IMR-90 (cell line): ENCODE results near the gene SBF1. TPM values are rescaled to one million over a fixed set of nuclear protein-coding genes. Genes with fewer than 3 reads are reported as not detected.

ENCODE experiments used
- ATAC-seq: fragments of 200-7000 bp; cut with Tn5 transposase; 2 replicates; pipeline ENCODE4 v1.9.1; 2020; ENCODE audit warnings: low read depth, mild to moderate bottlenecking, moderate library complexity
- BruUV-seq: library from RNA; stranded (reverse); fragments of 400-500 nt; replicated peaks from 2 replicates; lab custom pipeline; 2021; lab: Mats Ljungman, UMichigan
- CTCF ChIA-PET: fragments of 300-600 bp; formaldehyde crosslinking; extraction: SDS; loops from one replicate; lab custom pipeline; 2021; ENCODE audit warnings: antibody characterized with exemption; lab: Yijun Ruan, JAX
- POLR2A ChIA-PET: fragments of 300-600 bp; sonication (Branson Sonifier 250); formaldehyde crosslinking; loops from one replicate; lab custom pipeline; 2022; ENCODE audit warnings: antibody characterized with exemption; ENCODE audit not compliant: unreplicated experiment; lab: Charles Lee
- DNase-seq: peaks from one replicate; pipeline ENCODE4 v3.0.0; 2013
- H2AFZ ChIP-seq: replicated peaks from 2 replicates; pipeline ENCODE3; 2013; ENCODE audit warnings: low read length, mild to moderate bottlenecking; ENCODE audit not compliant: poor library complexity
- H2AK5ac ChIP-seq: 2 replicates; pipeline ENCODE4 v1.6.1; 2013; ENCODE audit warnings: low read depth, low read length, inconsistent platforms
- H2AK9ac ChIP-seq: replicated peaks from 2 replicates; pipeline ENCODE3; 2013; ENCODE audit warnings: mild to moderate bottlenecking, low read depth, low read length, moderate library complexity; ENCODE audit not compliant: poor library complexity
- H2BK120ac ChIP-seq: 2 replicates; pipeline ENCODE4 v1.6.1; 2013; ENCODE audit warnings: low read depth, low read length, inconsistent platforms
- H2BK15ac ChIP-seq: 3 replicates; pipeline ENCODE4 v1.6.1; 2013; ENCODE audit warnings: low read depth, low read length, inconsistent platforms
- H2BK20ac ChIP-seq: 2 replicates; pipeline ENCODE4 v1.6.1; 2013; ENCODE audit warnings: low read depth, mild to moderate bottlenecking, inconsistent platforms, low read length, moderate library complexity
- H2BK5ac ChIP-seq: 2 replicates; pipeline ENCODE4 v1.6.1; 2013; ENCODE audit warnings: mild to moderate bottlenecking, low read depth, low read length, inconsistent platforms; ENCODE audit not compliant: poor library complexity, severe bottlenecking
- H3K14ac ChIP-seq: replicated peaks from 2 replicates; pipeline ENCODE4 v1.6.1; 2013; ENCODE audit warnings: low read depth, low read length, inconsistent platforms
- H3K18ac ChIP-seq: 2 replicates; pipeline ENCODE4 v1.6.1; 2013; ENCODE audit warnings: low read depth, low read length, control low read depth
- H3K23ac ChIP-seq: 2 replicates; pipeline ENCODE4 v1.6.1; 2013; ENCODE audit warnings: low read depth, low read length, inconsistent platforms
- H3K27ac ChIP-seq: 2 replicates; pipeline ENCODE4 v1.5.1; 2013; ENCODE audit warnings: mild to moderate bottlenecking, control low read depth, low read length; ENCODE audit not compliant: insufficient read depth
- H3K27me3 ChIP-seq: 2 replicates; pipeline ENCODE4 v1.6.1; 2013; ENCODE audit warnings: low read length; ENCODE audit not compliant: control insufficient read depth, insufficient read depth
- H3K36me3 ChIP-seq: 2 replicates; pipeline ENCODE4 v1.6.1; 2013; ENCODE audit warnings: low read length, mixed read lengths; ENCODE audit not compliant: control insufficient read depth, insufficient read depth
- H3K4ac ChIP-seq: 2 replicates; pipeline ENCODE4 v1.6.1; 2013; ENCODE audit warnings: low read depth, low read length, inconsistent platforms
- H3K4me1 ChIP-seq: 2 replicates; pipeline ENCODE4 v1.6.1; 2013; ENCODE audit warnings: low read length, mixed read lengths; ENCODE audit not compliant: control insufficient read depth, insufficient read depth
- H3K4me2 ChIP-seq: 2 replicates; pipeline ENCODE4 v1.6.1; 2013; ENCODE audit warnings: low read depth, mild to moderate bottlenecking, control low read depth, low read length, moderate library complexity
- H3K4me3 ChIP-seq: 2 replicates; pipeline ENCODE4 v1.5.1; 2013; ENCODE audit warnings: low read depth, mild to moderate bottlenecking, control low read depth, low read length, moderate library complexity; ENCODE audit not compliant: insufficient read depth
- H3K56ac ChIP-seq: 2 replicates; pipeline ENCODE4 v1.6.1; 2013; ENCODE audit warnings: low read length, inconsistent platforms; ENCODE audit not compliant: insufficient read depth; ENCODE audit errors: extremely low read depth
- H3K79me1 ChIP-seq, 2 experiments: 2 replicates each; pipeline ENCODE4 v1.6.1; 2013; ENCODE audit warnings: low read length in 2 of 2, inconsistent platforms in 1 of 2, low read depth in 1 of 2
- H3K9ac ChIP-seq: 2 replicates; pipeline ENCODE4 v1.6.1; 2013; ENCODE audit warnings: low read depth, low read length, control low read depth
- H3K9me1 ChIP-seq: 2 replicates; pipeline ENCODE4 v1.6.1; 2013; ENCODE audit warnings: low read length, inconsistent platforms; ENCODE audit not compliant: insufficient read depth
- H3K9me3 ChIP-seq: 2 replicates; pipeline ENCODE4 v1.6.1; 2013; ENCODE audit warnings: low read length; ENCODE audit not compliant: control insufficient read depth, insufficient read depth
- H4K20me1 ChIP-seq: 2 replicates; pipeline ENCODE4 v1.6.1; 2013; ENCODE audit warnings: low read length, inconsistent platforms; ENCODE audit not compliant: insufficient read depth
- H4K5ac ChIP-seq: 2 replicates; pipeline ENCODE4 v1.6.1; 2013; ENCODE audit warnings: mild to moderate bottlenecking, low read depth, low read length, control low read depth
- H4K8ac ChIP-seq, 2 experiments: 2 replicates each; pipeline ENCODE4 v1.6.1; 2013; ENCODE audit warnings: low read depth in 2 of 2, low read length in 2 of 2, control low read depth in 1 of 2, inconsistent platforms in 1 of 2
- H4K91ac ChIP-seq: 2 replicates; pipeline ENCODE4 v1.6.1; 2013; ENCODE audit warnings: low read depth, low read length, inconsistent platforms; ENCODE audit not compliant: insufficient read depth
- BHLHE40 ChIP-seq: fragments of 150-350 bp; IDR thresholded peaks from 2 replicates; pipeline ENCODE4 v1.6.1; 2016; ENCODE audit warnings: mild to moderate bottlenecking, low read depth, low read length
- CEBPB ChIP-seq: IDR thresholded peaks from 2 replicates; pipeline ENCODE4 v1.6.1; 2012; ENCODE audit warnings: low read depth, low read length, improper control_type of control experiment
- CHD1 ChIP-seq: IDR thresholded peaks from 2 replicates; pipeline ENCODE4 v1.6.1; 2012; ENCODE audit warnings: low read depth, low read length, improper control_type of control experiment
- CTCF ChIP-seq: conservative IDR thresholded peaks from 2 replicates; pipeline ENCODE4 v1.5.1; 2012; ENCODE audit warnings: mild to moderate bottlenecking, low read depth, low read length, improper control_type of control experiment
- ELK1 ChIP-seq: fragments of 150-350 bp; IDR thresholded peaks from 2 replicates; pipeline ENCODE4 v1.6.1; 2016; ENCODE audit warnings: low read depth, mild to moderate bottlenecking, low read length, moderate library complexity, borderline replicate concordance
- FOS ChIP-seq: fragments of 150-350 bp; IDR thresholded peaks from 2 replicates; pipeline ENCODE4 v1.6.1; 2016; ENCODE audit warnings: low read depth, low read length
- MAFK ChIP-seq: IDR thresholded peaks from 2 replicates; pipeline ENCODE4 v1.6.1; 2012; ENCODE audit warnings: low read depth, low read length, improper control_type of control experiment
- MAZ ChIP-seq: IDR thresholded peaks from 2 replicates; pipeline ENCODE4 v1.6.1; 2012; ENCODE audit warnings: low read depth, mild to moderate bottlenecking, low read length, improper control_type of control experiment, moderate library complexity, borderline replicate concordance
- NFE2L2 ChIP-seq: fragments of 150-350 bp; IDR thresholded peaks from 2 replicates; pipeline ENCODE4 v1.6.1; 2016; ENCODE audit warnings: low read depth, mild to moderate bottlenecking, low read length
- POLR2A ChIP-seq: IDR thresholded peaks from 2 replicates; pipeline ENCODE4 v1.6.1; 2012; ENCODE audit warnings: mild to moderate bottlenecking, low read depth, low read length
- RAD21 ChIP-seq: IDR thresholded peaks from 2 replicates; pipeline ENCODE4 v1.6.1; 2012; ENCODE audit warnings: low read length, improper control_type of control experiment
- RCOR1 ChIP-seq: IDR thresholded peaks from 2 replicates; pipeline ENCODE4 v1.6.1; 2012; ENCODE audit warnings: mild to moderate bottlenecking, low read length, improper control_type of control experiment; ENCODE audit not compliant: insufficient replicate concordance
- RFX5 ChIP-seq: IDR thresholded peaks from 2 replicates; pipeline ENCODE4 v1.8.0; 2012; ENCODE audit warnings: low read depth, mild to moderate bottlenecking, low read length, moderate library complexity
- SMC3 ChIP-seq: fragments of 150-350 bp; IDR thresholded peaks from 2 replicates; pipeline ENCODE4 v1.6.1; 2016; ENCODE audit warnings: low read depth, mild to moderate bottlenecking, antibody characterized with exemption, low read length, moderate library complexity
- USF2 ChIP-seq: fragments of 150-350 bp; IDR thresholded peaks from 2 replicates; pipeline ENCODE4 v1.6.1; 2017; ENCODE audit warnings: mild to moderate bottlenecking, antibody characterized with exemption, low read length, low read depth
- WGBS, 2 experiments: methylation state at CpG; one replicate each; pipeline versions ENCODE4 v1.1.5 to v1.1.7; 2013; ENCODE audit warnings: missing lambda C conversion rate in 2 of 2; ENCODE audit not compliant: insufficient read length in 1 of 2; ENCODE audit errors: extremely low coverage in 2 of 2; 5-methylcytosine and 5-hydroxymethylcytosine counted together
- dilution Hi-C: fragments of 300-500 bp; cut with HindIII; formaldehyde crosslinking; loops from one replicate; pipeline ENCODE4 v1.14.3; 2018; ENCODE audit warnings: low sequenced_read_pairs; ENCODE audit not compliant: unreplicated experiment
- in situ Hi-C: fragments of 300-500 bp; cut with MboI; formaldehyde crosslinking; loops from 3 replicates; pipeline ENCODE4 v1.14.3; 2019; ENCODE audit warnings: low sequenced_read_pairs, inconsistent platforms, mixed read lengths
- intact Hi-C: fragments of 100-400 bp; cut with micrococcal nuclease; formaldehyde crosslinking; loops from 2 replicates; pipeline ENCODE4 v1.10.0; 2022
- polyA plus RNA-seq, 3 experiments: library from polyadenylated mRNA; depleted of rRNA; stranded (reverse); fragments of >200 nt; gene quantifications; 2 replicates each; pipeline ENCODE4 v1.2.3, GENCODE V29; 2012; ENCODE audit warnings: low replicate concordance in 1 of 3
- total RNA-seq: library from RNA; depleted of rRNA; stranded (reverse); fragments of >200 nt; gene quantifications from 2 replicates; pipeline ENCODE4 v1.2.3, GENCODE V29; 2012

Gene SBF1
- total and polyA plus RNA-seq, 2 of the 4 experiments (the other 2 are of a cell fraction) = 21.5 to 33.2 TPM

GRCh38 chr22:50452649-50453048 is 22.2 kb downstream of the SBF1 start:
- Histone ChIP-seq H3K79me1 (peaks cover 3 to 11% of the 10 kb centered on the region in 2 experiments; a peak in 1 of 4 replicates), H3K4me1 (no peaks in the 10 kb centered on the region), H3K4me3 (no peak overlapping the region), H2BK15ac (no peak overlapping the region), H2BK20ac (no peak overlapping the region), H3K14ac (no peak overlapping the region), H4K91ac (no peak overlapping the region), H3K27ac (no peak overlapping the region), H4K5ac (no peak overlapping the region), H3K4ac (no peak overlapping the region), H2BK120ac (no peak overlapping the region), H2BK5ac (no peak overlapping the region), H3K4me2 (no peak overlapping the region), H4K8ac (no peak overlapping the region), H3K23ac (no peak overlapping the region), H3K56ac (no peak overlapping the region), H2AK5ac (no peak overlapping the region), H2AK9ac (no peak overlapping the region), H3K36me3 (peaks cover 61% of the 10 kb centered on the region), H4K20me1 (peaks cover 17% of the 10 kb centered on the region), H2AFZ (no peak overlapping the region), H3K18ac (no peak overlapping the region), H3K27me3 (no peaks in the 10 kb centered on the region), H3K9ac (no peak overlapping the region), H3K9me3 (no peaks in the 10 kb centered on the region), H3K9me1 (0 out of 2 replicates have a peak, but pooled peaks cover 3% of the 10 kb centered on the region)
- ChIA-PET POLR2A (no interaction called here), CTCF (interaction anchor here (0.6 kb wide), 1 partner anchor 35 kb away, joined by 6 read pairs; no protein-coding TSS in a partner anchor)
- dilution Hi-C loops (no loop called here), intact Hi-C loops (no loop called here), in situ Hi-C loops (no loop called here)
- ATAC-seq (no peak), DNase-seq (no peak)
- no TSS peak for BruUV-seq
- TF ChIP-seq RFX5 (no peak), CTCF (no peak), SMC3 (no peak), NFE2L2 (no peak), CEBPB (no peak), RAD21 (no peak), MAFK (no peak), CHD1 (no peak), ELK1 (no peak), MAZ (no peak), USF2 (no peak), POLR2A (no peak), BHLHE40 (no peak), FOS (no peak), RCOR1 (no peak)
- no CpG with 5 or more reads among the region's 5 CpGs for WGBS, 2 experiments
